GM12878 (cell line): ENCODE results near the gene ATXN1. TPM values are rescaled to one million over a fixed set of nuclear protein-coding genes. Genes with fewer than 3 reads are reported as not detected.

Experiments
- ATAC-seq: fragments of 200-7000 bp; cut with Tn5 transposase; 3 replicates; pipeline ENCODE4 v1.9.1; 2020; ENCODE audit warnings: mild to moderate bottlenecking, moderate library complexity
- BruUV-seq: library from RNA; stranded (reverse); fragments of 400-500 nt; replicated peaks from 2 replicates; lab custom pipeline; 2021; lab: Mats Ljungman, UMichigan
- CTCF ChIA-PET: fragments of 300-600 bp; sonication (Branson Sonifier 250); formaldehyde crosslinking; extraction: SDS; loops from one replicate; lab custom pipeline; 2021; ENCODE audit warnings: inconsistent platforms; lab: Yijun Ruan, JAX
- POLR2A ChIA-PET: fragments of 350-600 bp; formaldehyde crosslinking; extraction: SDS; loops from one replicate; lab custom pipeline; 2021; ENCODE audit warnings: inconsistent platforms; lab: Charles Lee
- RAD21 ChIA-PET: fragments of 300-600 bp; sonication (Branson Sonifier 250); formaldehyde crosslinking; loops from one replicate; lab custom pipeline; 2023; ENCODE audit warnings: antibody characterized with exemption; ENCODE audit not compliant: unreplicated experiment; lab: Charles Lee
- SMC1A ChIA-PET: fragments of 300-600 bp; sonication (Branson Sonifier 250); formaldehyde crosslinking; loops from one replicate; lab custom pipeline; 2023; ENCODE audit not compliant: unreplicated experiment, uncharacterized antibody; lab: Charles Lee
- DNase-seq: peaks from one replicate; pipeline ENCODE4 v3.0.0-alpha.2; 2011; ENCODE audit warnings: low read depth, low spot score
- FAIRE-seq: peaks from 3 replicates; lab custom pipeline; 2011; peaks lifted over from hg19 to GRCh38; lab: Jason Lieb, UNC
- H2AFZ ChIP-seq: 2 replicates; pipeline ENCODE4 v1.6.0; 2011; ENCODE audit warnings: low read depth, low read length, control low read depth; ENCODE audit not compliant: control insufficient read depth
- H3K27ac ChIP-seq: 2 replicates; pipeline ENCODE4 v1.5.1; 2011; ENCODE audit warnings: control low read depth; ENCODE audit not compliant: control insufficient read depth, insufficient read depth
- H3K27me3 ChIP-seq, 2 experiments: replicated peaks in 1 of 2; 2 replicates each; pipeline versions ENCODE4 v1.6.0 to v1.6.1; 2011; ENCODE audit warnings: low read length in 1 of 2; ENCODE audit not compliant: control insufficient read depth in 2 of 2, insufficient read depth in 2 of 2
- H3K36me3 ChIP-seq, 2 experiments: 2 replicates each; pipeline ENCODE4 v1.5.1; 2011; ENCODE audit warnings: low read length in 1 of 2; ENCODE audit not compliant: control insufficient read depth in 2 of 2, insufficient read depth in 2 of 2
- H3K4me1 ChIP-seq: 2 replicates; pipeline ENCODE4 v1.6.1; 2011; ENCODE audit warnings: mild to moderate bottlenecking, low read length, moderate library complexity, mixed read lengths; ENCODE audit not compliant: control insufficient read depth, insufficient read depth
- H3K4me2 ChIP-seq: 2 replicates; pipeline ENCODE4 v1.6.0; 2011; ENCODE audit warnings: control low read depth; ENCODE audit not compliant: control insufficient read depth, insufficient read depth
- H3K4me3 ChIP-seq: fragments of 200-600 bp; sonication (generic); 2 replicates; pipeline ENCODE4 v1.5.1; 2016
- H3K79me2 ChIP-seq: 2 replicates; pipeline ENCODE4 v1.6.0; 2011; ENCODE audit warnings: low read length; ENCODE audit not compliant: control insufficient read depth, insufficient read depth
- H3K9ac ChIP-seq: 2 replicates; pipeline ENCODE4 v1.8.0; 2011; ENCODE audit warnings: low read length, control low read depth, mixed read lengths; ENCODE audit not compliant: control insufficient read depth, insufficient read depth
- H3K9me3 ChIP-seq: replicated peaks from 3 replicates; pipeline ENCODE4 v1.5.1; 2011; ENCODE audit warnings: mild to moderate bottlenecking, low read length; ENCODE audit not compliant: control insufficient read depth, insufficient read depth
- H4K20me1 ChIP-seq: 2 replicates; pipeline ENCODE4 v1.6.0; 2011; ENCODE audit not compliant: control insufficient read depth, insufficient read depth
- CTCF ChIP-seq, 3 experiments: IDR thresholded peaks in 2 of 3; conservative IDR thresholded peaks in 1 of 3; 2 replicates each; pipeline ENCODE4 v1.5.1; 2011; ENCODE audit warnings: low read depth in 3 of 3, low read length in 3 of 3, mild to moderate bottlenecking in 3 of 3, control low read depth in 2 of 3, moderate library complexity in 2 of 3, inconsistent platforms in 1 of 3, mixed read lengths in 1 of 3; ENCODE audit not compliant: control insufficient read depth in 2 of 3, insufficient read depth in 1 of 3; ENCODE audit errors: extremely low read depth in 1 of 3
- DPF2 ChIP-seq: fragments of 450-650 bp; IDR thresholded peaks from 2 replicates; pipeline ENCODE4 v1.6.1; 2017; ENCODE audit warnings: mild to moderate bottlenecking
- IRF4 ChIP-seq: IDR thresholded peaks from 2 replicates; pipeline ENCODE4 v1.6.1; 2011; ENCODE audit warnings: low read depth, low read length
- MTA2 ChIP-seq: fragments of 450-650 bp; IDR thresholded peaks from 2 replicates; pipeline ENCODE4 v1.6.1; 2016; ENCODE audit warnings: low read depth, mild to moderate bottlenecking, moderate library complexity
- RAD21 ChIP-seq: IDR thresholded peaks from 2 replicates; pipeline ENCODE4 v1.6.1; 2011; ENCODE audit warnings: mild to moderate bottlenecking, low read depth, low read length, moderate library complexity; ENCODE audit not compliant: insufficient read depth
- REST ChIP-seq: IDR thresholded peaks from 2 replicates; pipeline ENCODE4 v1.6.1; 2012; ENCODE audit warnings: mild to moderate bottlenecking, low read depth, low read length
- STAT3 ChIP-seq: IDR thresholded peaks from 2 replicates; pipeline ENCODE4 v1.6.1; 2011; ENCODE audit warnings: low read depth, low read length, improper control_type of control experiment
- ZBTB11 ChIP-seq: fragments of 450-650 bp; formaldehyde crosslinking; IDR thresholded peaks from 2 replicates; pipeline ENCODE4 v1.5.0; 2022; ENCODE audit warnings: mild to moderate bottlenecking, missing genetic modification characterization
- ZNF274 ChIP-seq: IDR thresholded peaks from one replicate; pipeline ENCODE4 v1.8.0; 2011; ENCODE audit not compliant: insufficient read length, insufficient read depth
- WGBS: methylation state at CpG from one replicate; pipeline ENCODE4 v1.1.6; 2016; ENCODE audit warnings: low lambda C conversion rate; ENCODE audit not compliant: insufficient replicate concordance, insufficient coverage; ENCODE audit errors: missing lambda C conversion rate; 5-methylcytosine and 5-hydroxymethylcytosine counted together
- in situ Hi-C: fragments of 300-500 bp; cut with MboI; formaldehyde crosslinking; loops from 9 replicates; pipeline ENCODE4 v1.14.3; 2018; ENCODE audit warnings: mixed read lengths
- intact Hi-C: fragments of 100-400 bp; cut with micrococcal nuclease; formaldehyde crosslinking; loops from one replicate; pipeline ENCODE4 v1.14.2; 2022; ENCODE audit not compliant: unreplicated experiment
- polyA plus RNA-seq, 11 experiments: library from polyadenylated mRNA; depleted of rRNA in 4 of 11; unstranded in 6 of 11; stranded (reverse) in 5 of 11; fragments of >200 nt; fragmentation: Nextera tagmentation in 4 of 11; fragmentation: Illumina TruSeq in 1 of 11; extraction: Ambion mirVana in 4 of 11; extraction: Trizol in 1 of 11; gene quantifications; 1 replicate in 1 of 11; 2 replicates in 10 of 11; pipeline versions ENCODE4 v1.2.1 to v1.2.3, GENCODE V29; 2011 to 2016; ENCODE audit warnings: inconsistent platforms in 2 of 11, missing spikeins in 2 of 11, low read depth in 1 of 11
- total RNA-seq, 4 experiments: library from RNA; depleted of rRNA in 3 of 4; stranded (reverse); fragments of >200 nt in 3 of 4; fragmentation: Illumina TruSeq in 1 of 4; extraction: Trizol in 1 of 4; gene quantifications; 2 replicates each; pipeline versions ENCODE4 v1.2.1 to v1.2.3, GENCODE V29; 2013 to 2021

ATXN1 gene
- total and polyA plus RNA-seq, 10 of the 15 experiments (the other 5 are each of a cell fraction or from before 2014, with no cell fraction given): 12.2 to 51.2 (median 20.5) TPM

GRCh38 chr6:16712255-16712930 lies 48.9 kb downstream of the ATXN1 start (continued):
- TF ChIP-seq ZBTB11 (CRISPR knock-in tag) (no peak), IRF4 (peak; percentile 69; the same call in 1 of the 2 replicates), MTA2 (peak; percentile 6; the same call in 1 of the 2 replicates), ZNF274 (no peak), RAD21 (0 out of 2 replicates have a peak, but pooled peaks have one; percentile 2)

GRCh38 chr6:16711546-16712254 lies 49.6 kb downstream of the ATXN1 start:
- ATAC-seq (peak; percentile 31), DNase-seq (no peak), FAIRE-seq (no peak)
- Histone ChIP-seq H3K27me3 (no peaks in the 10 kb centered on the region), H3K4me2 (peak overlapping the region; percentile 64), H3K9me3 (no peaks in the 10 kb centered on the region), H3K27ac (peak overlapping the region; percentile 24; the same call in 1 of the 2 replicates), H3K36me3 (no peaks in the 10 kb centered on the region), H3K4me3 (peak overlapping the region; percentile 53; the same call in 1 of the 2 replicates), H2AFZ (no peak overlapping the region; the same call in 1 of the 2 replicates), H3K9ac (peak overlapping the region; percentile 21; the same call in 1 of the 2 replicates), H3K79me2 (no peaks in the 10 kb centered on the region), H4K20me1 (no peaks in the 10 kb centered on the region), H3K4me1 (peaks cover 26% of the 10 kb centered on the region)
- ChIA-PET POLR2A (interaction anchor here (0.7 to 1.6 kb wide), 3 partner anchors 20 to 889 kb away, joined by 3 to 6 read pairs (median 3); no protein-coding TSS in a partner anchor), CTCF (interaction anchor here (0.6 to 5.1 kb wide), 12 partner anchors 13 to 379 kb away, joined by 3 to 28 read pairs (median 4); partner anchors contain the start of gene ATXN1), RAD21 (interaction anchor here (0.6 to 3.4 kb wide), 13 partner anchors 12 to 407 kb away, joined by 3 to 17 read pairs (median 4); partner anchors contain the start of gene ATXN1), SMC1A (interaction anchor here (0.6 to 4.2 kb wide), 17 partner anchors 11 to 379 kb away, joined by 3 to 28 read pairs (median 4); no protein-coding TSS in a partner anchor)
- TF ChIP-seq STAT3: no peak
- TF ChIP-seq DPF2: 0 out of 2 replicates have a peak, but pooled peaks have one; percentile 2
- peak; percentile 53; the same call in 1 of the 2 replicates for TF ChIP-seq RAD21
- no peak for TF ChIP-seq REST
- TF ChIP-seq CTCF (IDR thresholded peaks at IDR 0.05 in 2 of 3, conservative IDR thresholded peaks at IDR 0.05 in 1 of 3; ENCODE audit: control insufficient read depth in 2 of 3, extremely low read depth in 1 of 3, insufficient read depth in 1 of 3, low read depth in 3 of 3, low read length in 3 of 3): peak in 1 of 3 experiments; percentile 21; a peak in 1 of 6 replicates
- BruUV-seq: no TSS peak
- 29% methylated on average over 8 of the region's 8 CpGs for WGBS
- intact Hi-C loops (loop anchor here (2.0 to 5.0 kb wide), 4 partner anchors 51 to 199 kb away; partner anchors contain the start of gene ATXN1), in situ Hi-C loops (no loop called here)
